Measurements from ENCODE around the gene VSTM2A. TPM values are rescaled to one million over a fixed set of nuclear protein-coding genes. Genes with fewer than 3 reads are reported as not detected.

The VSTM2A gene
- total RNA-seq, 1 donor from 2014 or later = not detected

- DNase-seq (ENCODE audit: low read depth, low spot score) = no peak
Measured at GRCh38 chr7:54615537-54615936, 73.4 kb downstream of the VSTM2A start.

Other genes starting within 250 kb of the VSTM2A start
- gene SEC61G, start 216.8 kb downstream of the VSTM2A start, total RNA-seq = 207 and 212 TPM in 2 replicates

Measured in pulmonary artery endothelial cell (primary cell).